Gastrocnemius medialis (tissue), 4 donors: Measurements from ENCODE around the gene FOXC2.

Source experiments
- POLR2A ChIP-seq, 2 donors: fragments of 450-650 bp; IDR thresholded peaks; one replicate each; pipeline ENCODE4 v1.6.1; 2017; ENCODE audit warnings: antibody characterized with exemption in 2 of 2, mild to moderate bottlenecking in 2 of 2, moderate library complexity in 2 of 2
- TF ChIP-seq, protein P1 (sequence below), 5 experiments: fragments of 450-650 bp in 3 of 5; fragments of 200-600 bp in 2 of 5; sonication (generic) in 2 of 5; IDR thresholded peaks in 4 of 5; conservative IDR thresholded peaks in 1 of 5; 1 replicate in 4 of 5; 2 replicates in 1 of 5; pipeline ENCODE4 v1.5.1; 2016 to 2019; ENCODE audit warnings: antibody characterized with exemption in 5 of 5, mild to moderate bottlenecking in 3 of 5, moderate library complexity in 3 of 5

DNA sequence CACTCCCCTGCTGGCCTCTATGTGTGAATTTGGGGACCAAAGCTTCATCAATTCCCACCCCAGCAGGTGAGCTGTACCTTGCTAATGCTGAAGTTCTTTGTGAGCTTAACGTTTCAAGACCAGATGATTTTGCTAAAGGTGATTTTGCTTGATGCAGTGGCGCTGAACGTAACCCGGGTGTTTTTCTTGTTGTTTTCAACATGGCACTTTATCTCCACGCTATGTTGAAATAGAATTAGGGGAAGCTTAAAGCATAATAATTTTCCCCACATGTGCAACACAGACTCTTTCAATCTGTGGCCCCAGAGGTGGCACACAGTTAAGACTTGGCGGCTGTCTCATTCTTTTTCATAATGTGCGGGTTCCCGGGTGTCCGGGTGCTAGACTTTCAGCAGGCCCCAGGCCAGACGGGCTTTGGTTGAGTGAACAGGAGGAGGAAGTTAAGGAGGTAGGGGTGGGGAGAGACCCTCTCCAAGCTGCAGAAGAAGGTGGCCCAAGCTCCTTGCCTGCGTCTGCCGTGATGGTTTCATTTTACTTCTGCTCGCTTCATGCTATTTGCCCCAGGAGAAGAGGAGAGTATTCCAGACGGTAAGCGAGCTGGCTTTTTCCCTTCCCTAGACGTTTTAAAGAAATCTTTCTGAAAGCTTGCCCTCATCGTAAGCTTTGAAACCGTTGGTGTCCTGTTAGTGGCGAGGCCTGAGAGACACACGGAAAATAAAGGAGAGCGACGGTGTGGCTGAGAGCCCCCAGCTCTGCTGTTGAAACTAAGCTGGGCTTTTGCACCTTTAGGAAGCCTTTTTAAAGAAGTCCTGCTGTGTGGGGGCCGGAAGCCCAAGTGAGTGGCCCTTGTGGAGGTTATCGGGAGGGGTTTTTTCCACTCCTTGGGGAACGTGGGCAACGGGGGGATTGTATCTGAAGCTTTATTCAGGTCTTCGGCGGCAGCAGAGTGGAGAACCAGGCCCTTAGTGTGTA is 4.2 kb downstream of the FOXC2 start:
- TF ChIP-seq, protein P1, sequence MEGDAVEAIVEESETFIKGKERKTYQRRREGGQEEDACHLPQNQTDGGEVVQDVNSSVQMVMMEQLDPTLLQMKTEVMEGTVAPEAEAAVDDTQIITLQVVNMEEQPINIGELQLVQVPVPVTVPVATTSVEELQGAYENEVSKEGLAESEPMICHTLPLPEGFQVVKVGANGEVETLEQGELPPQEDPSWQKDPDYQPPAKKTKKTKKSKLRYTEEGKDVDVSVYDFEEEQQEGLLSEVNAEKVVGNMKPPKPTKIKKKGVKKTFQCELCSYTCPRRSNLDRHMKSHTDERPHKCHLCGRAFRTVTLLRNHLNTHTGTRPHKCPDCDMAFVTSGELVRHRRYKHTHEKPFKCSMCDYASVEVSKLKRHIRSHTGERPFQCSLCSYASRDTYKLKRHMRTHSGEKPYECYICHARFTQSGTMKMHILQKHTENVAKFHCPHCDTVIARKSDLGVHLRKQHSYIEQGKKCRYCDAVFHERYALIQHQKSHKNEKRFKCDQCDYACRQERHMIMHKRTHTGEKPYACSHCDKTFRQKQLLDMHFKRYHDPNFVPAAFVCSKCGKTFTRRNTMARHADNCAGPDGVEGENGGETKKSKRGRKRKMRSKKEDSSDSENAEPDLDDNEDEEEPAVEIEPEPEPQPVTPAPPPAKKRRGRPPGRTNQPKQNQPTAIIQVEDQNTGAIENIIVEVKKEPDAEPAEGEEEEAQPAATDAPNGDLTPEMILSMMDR (IDR thresholded peaks at IDR 0.05 in 4 of 5, conservative IDR thresholded peaks at IDR 0.05 in 1 of 5) = no peak
- no peak for TF ChIP-seq POLR2A (IDR thresholded peaks at IDR 0.05)
